BE2C (cell line): ENCODE results near the gene ATP4A.

Experiments
- DNase-seq: peaks from one replicate; pipeline ENCODE4 v3.0.0-alpha.2; 2020
- H3K27me3 ChIP-seq: fragments of 250-450 bp; sonication (Bioruptor Pico); 2 replicates; pipeline ENCODE4 v1.5.1; 2020; ENCODE audit warnings: mild to moderate bottlenecking
- H3K36me3 ChIP-seq: fragments of 250-450 bp; sonication (Bioruptor Pico); 2 replicates; pipeline ENCODE4 v1.5.1; 2020; ENCODE audit warnings: mild to moderate bottlenecking
- H3K4me1 ChIP-seq: fragments of 250-450 bp; sonication (Bioruptor Pico); 2 replicates; pipeline ENCODE4 v1.5.1; 2020
- H3K4me3 ChIP-seq: 2 replicates; pipeline ENCODE4 v1.5.1; 2011; ENCODE audit warnings: low read depth, low read length
- H3K9me3 ChIP-seq: fragments of 250-450 bp; sonication (Bioruptor Pico); 2 replicates; pipeline ENCODE4 v1.5.1; 2020
- CTCF ChIP-seq: IDR thresholded peaks from 2 replicates; pipeline ENCODE4 v1.5.1; 2012; ENCODE audit warnings: mild to moderate bottlenecking, low read depth, low read length

ATP4A gene

GRCh38 chr19:35546532-35546931 is 16.9 kb downstream of the ATP4A start:
- DNase-seq = no peak
- Histone ChIP-seq H3K4me1 (no peaks in the 10 kb centered on the region), H3K36me3 (peaks cover 9% of the 10 kb centered on the region), H3K9me3 (no peaks in the 10 kb centered on the region), H3K27me3 (no peaks in the 10 kb centered on the region), H3K4me3 (peak overlapping the region; percentile 94)
- no peak for TF ChIP-seq CTCF

GRCh38 chr19:35545855-35546381 is 17.5 kb downstream of the ATP4A start:
- H3K4me1 ChIP-seq = no peaks in the 10 kb centered on the region
- H3K9me3 ChIP-seq = no peaks in the 10 kb centered on the region
- no peaks in the 10 kb centered on the region for H3K27me3 ChIP-seq
- H3K4me3 ChIP-seq = peak overlapping the region; percentile 94
- no peak for TF ChIP-seq CTCF
- peaks cover 9% of the 10 kb centered on the region for H3K36me3 ChIP-seq
- DNase-seq = peak; percentile 44

GRCh38 chr19:35545001-35545854 is 18.2 kb downstream of the ATP4A start, which contains the start of gene TMEM147:
TMEM147 (plus strand) TSS chr19:35545626; CDS start chr19:35545740, 114 bp downstream.
- DNase-seq = peak; percentile 94
- Histone ChIP-seq H3K27me3 (no peaks in the 10 kb centered on the region), H3K4me1 (no peaks in the 10 kb centered on the region), H3K4me3 (peak within 1 kb of the TSS; percentile 94), H3K36me3 (peaks cover 9% of the 10 kb centered on the region), H3K9me3 (no peaks in the 10 kb centered on the region)
- TF ChIP-seq CTCF = no peak

- H3K9me3 ChIP-seq = no peaks in the 10 kb centered on the region
- H3K36me3 ChIP-seq = peaks cover 9% of the 10 kb centered on the region
- peak overlapping the region; percentile 94 for H3K4me3 ChIP-seq
- H3K27me3 ChIP-seq = no peaks in the 10 kb centered on the region
- TF ChIP-seq CTCF = no peak
- H3K4me1 ChIP-seq = no peaks in the 10 kb centered on the region
- DNase-seq = no peak
Observed at GRCh38 chr19:35544110-35544802, 19.2 kb downstream of the ATP4A start.

GRCh38 chr19:35543280-35544109 is 20.0 kb downstream of the ATP4A start:
- Histone ChIP-seq H3K36me3 (peaks cover 9% of the 10 kb centered on the region), H3K27me3 (no peaks in the 10 kb centered on the region), H3K4me3 (no peak overlapping the region), H3K4me1 (no peaks in the 10 kb centered on the region), H3K9me3 (no peaks in the 10 kb centered on the region)
- no peak for DNase-seq
- TF ChIP-seq CTCF = no peak
